ENCODE results near the gene SIN3B.

SIN3B gene

GRCh38 chr19:16912780-16913179 is 83.6 kb downstream of the SIN3B start:
- no peak for TF ChIP-seq CTCF (IDR thresholded peaks at IDR 0.05; ENCODE audit: control insufficient read depth, insufficient read depth, low read depth, low read length, missing control alignments)
- no peak for DNase-seq (ENCODE audit: low read depth)
- H3K4me3 ChIP-seq (ENCODE audit: control insufficient read depth, low read depth, low read length), result no peak overlapping the region

- DNase-seq (ENCODE audit: low read depth), result no peak
- no peak overlapping the region for H3K4me3 ChIP-seq (ENCODE audit: control insufficient read depth, low read depth, low read length)
- no peak for TF ChIP-seq CTCF (IDR thresholded peaks at IDR 0.05; ENCODE audit: control insufficient read depth, insufficient read depth, low read depth, low read length, missing control alignments)
Observed at GRCh38 chr19:16914421-16914820, 85.2 kb downstream of the SIN3B start.

GRCh38 chr19:16915135-16915534 is 85.9 kb downstream of the SIN3B start:
- no peak for TF ChIP-seq CTCF (IDR thresholded peaks at IDR 0.05; ENCODE audit: control insufficient read depth, insufficient read depth, low read depth, low read length, missing control alignments)
- no peak overlapping the region for H3K4me3 ChIP-seq (ENCODE audit: control insufficient read depth, low read depth, low read length)
- no peak for DNase-seq (ENCODE audit: low read depth)

- TF ChIP-seq CTCF (IDR thresholded peaks at IDR 0.05; ENCODE audit: control insufficient read depth, insufficient read depth, low read depth, low read length, missing control alignments), result no peak
- no peak for DNase-seq (ENCODE audit: low read depth)
Observed at GRCh38 chr19:16915734-16916133, 86.5 kb downstream of the SIN3B start.

DNA sequence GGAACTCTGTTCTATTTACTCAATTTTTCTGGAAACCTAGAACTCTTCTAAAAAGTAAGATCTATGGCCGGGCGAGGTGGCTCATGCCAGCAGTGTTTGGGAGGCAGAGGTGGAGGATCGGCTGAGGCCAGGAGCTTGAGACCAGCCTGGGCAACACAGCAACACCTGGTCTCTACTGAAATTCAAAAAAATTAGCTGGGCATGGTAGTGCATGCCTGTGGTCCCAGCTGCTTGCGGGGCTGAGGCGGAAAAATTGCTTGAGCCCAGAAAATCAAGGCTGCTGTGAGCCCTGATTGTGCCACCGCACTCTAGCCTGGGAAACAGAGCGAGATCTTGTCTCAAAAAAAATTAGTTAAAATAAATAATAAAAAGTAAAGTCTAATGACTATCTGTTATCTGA is 88.2 kb downstream of the SIN3B start:
- no peak overlapping the region for H3K4me3 ChIP-seq (ENCODE audit: control insufficient read depth, low read depth, low read length)
- no peak for TF ChIP-seq CTCF (IDR thresholded peaks at IDR 0.05; ENCODE audit: control insufficient read depth, insufficient read depth, low read depth, low read length, missing control alignments)
- no peak for DNase-seq (ENCODE audit: low read depth)

More at GRCh38 chr19:16915734-16916133, 86.5 kb downstream of the SIN3B start:
- no peak overlapping the region for H3K4me3 ChIP-seq (ENCODE audit: control insufficient read depth, low read depth, low read length)

DNA sequence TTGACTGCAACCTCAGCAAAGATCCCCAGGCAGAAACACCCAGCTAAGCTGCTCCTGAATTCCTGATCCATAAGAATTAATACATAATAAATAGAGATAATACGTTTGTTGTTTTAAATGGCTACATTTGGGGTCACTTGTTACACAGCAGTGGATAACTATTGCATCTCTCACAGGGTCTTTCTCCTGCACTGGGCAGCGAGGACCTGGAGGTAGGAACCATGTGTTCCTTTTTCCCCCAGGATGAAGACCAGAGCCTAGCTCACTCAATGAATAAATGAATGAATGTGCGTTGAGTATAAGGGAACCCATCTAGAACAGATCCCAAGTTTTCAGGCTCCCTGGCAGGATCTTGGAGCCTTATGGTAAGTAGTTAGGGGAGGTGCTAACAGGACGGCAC is 90.3 kb downstream of the SIN3B start:
- TF ChIP-seq CTCF (IDR thresholded peaks at IDR 0.05; ENCODE audit: control insufficient read depth, insufficient read depth, low read depth, low read length, missing control alignments), result no peak
- DNase-seq (ENCODE audit: low read depth), result no peak

More for the DNA sequence above, 90.3 kb downstream of the SIN3B start:
- H3K4me3 ChIP-seq (ENCODE audit: control insufficient read depth, low read depth, low read length), result no peak overlapping the region

Measured in AG09309 (cell line).